ENCODE measurements around the gene TRAPPC6A.

The TRAPPC6A gene

DNA sequence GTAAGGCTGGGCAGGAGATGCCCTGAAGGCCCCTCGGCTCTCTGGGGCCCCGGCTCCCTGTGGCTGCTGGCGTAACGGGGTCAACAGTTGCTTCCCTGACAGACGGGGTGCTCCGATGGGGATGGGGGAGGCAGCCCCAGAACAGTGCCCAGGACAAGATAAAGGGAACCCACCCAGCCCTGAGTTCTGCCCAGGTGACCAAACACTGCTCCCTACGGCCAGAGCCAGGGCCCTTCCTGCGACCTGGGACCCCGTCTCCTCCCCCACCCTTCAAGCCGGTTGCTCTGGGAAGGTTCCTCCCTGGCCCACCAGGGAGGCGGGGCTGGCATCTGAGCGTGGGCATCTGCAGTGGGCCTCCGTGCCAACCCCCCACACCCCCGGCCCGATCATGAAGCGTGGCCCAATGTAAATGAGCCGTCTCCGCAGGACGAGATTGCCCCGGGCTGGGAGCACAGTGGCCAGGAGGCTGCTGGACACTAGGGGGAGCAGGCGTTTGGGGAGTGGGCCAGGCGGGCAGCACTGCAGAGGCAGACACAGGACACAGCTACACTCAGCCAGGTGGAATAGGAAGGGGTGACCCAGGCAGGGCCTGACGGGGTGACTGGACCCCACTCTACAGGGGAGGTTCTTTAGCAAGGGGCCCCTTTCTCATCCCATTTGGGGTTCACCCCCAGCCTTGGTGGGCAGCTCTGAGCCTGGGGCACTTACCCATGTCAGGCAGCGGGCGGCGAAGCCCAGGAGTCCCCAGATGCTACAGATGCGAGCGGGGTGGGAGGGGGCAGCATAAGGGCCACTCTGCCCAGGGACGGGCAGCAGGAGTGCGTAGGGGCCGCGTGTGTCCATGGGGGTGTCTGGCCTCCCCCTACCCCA lies 16.1 kb downstream of the TRAPPC6A start:
- DNase-seq: no peak

DNA sequence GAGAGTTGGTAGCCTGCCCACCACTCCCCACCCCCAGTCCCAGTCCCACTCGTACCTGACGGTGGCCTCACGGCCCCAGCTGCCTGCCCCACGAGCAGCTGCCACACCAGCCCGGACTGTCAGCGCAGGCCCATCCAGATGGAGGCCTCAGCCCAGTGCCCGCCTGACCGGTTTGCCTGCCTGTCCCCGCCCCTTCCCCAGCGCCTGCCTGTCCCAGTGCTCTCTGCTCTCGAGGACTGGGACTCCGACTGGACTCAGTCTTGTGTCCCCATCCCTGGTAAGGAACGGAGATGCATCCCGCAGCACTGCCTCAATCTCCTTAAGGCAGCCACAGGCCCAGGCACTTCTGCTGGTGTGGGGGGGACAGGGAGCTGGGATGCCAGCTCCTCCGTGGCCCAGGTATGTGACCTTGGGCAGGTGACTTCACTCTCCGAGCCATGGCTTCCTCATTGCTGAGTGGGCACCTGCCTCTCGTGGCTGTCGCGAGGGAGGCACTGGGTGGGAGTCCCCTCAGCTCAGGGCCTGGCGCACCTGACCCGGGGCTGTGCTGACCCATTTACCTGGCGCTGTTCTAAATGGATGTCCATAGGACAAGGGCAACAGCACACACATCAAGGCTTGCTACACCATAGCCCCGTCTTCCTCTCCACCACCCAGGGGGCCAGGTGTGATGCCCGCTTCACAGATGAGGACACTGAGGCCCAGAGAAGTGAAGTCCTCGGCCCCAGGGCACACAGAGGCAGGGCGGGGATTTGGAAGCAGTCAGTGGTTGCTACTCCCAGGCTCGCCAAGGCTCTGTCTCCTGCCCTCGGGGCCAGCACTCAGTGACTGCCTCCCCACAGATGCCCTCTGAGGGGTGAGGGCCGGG lies 16.9 kb downstream of the TRAPPC6A start, which contains the start of gene NKPD1:
Gene NKPD1 (minus strand): TSS at position 113 of the 868 bp plus-strand sequence. CDS start 832 bp downstream, outside the sequence.
- DNase-seq: no peak

DNA sequence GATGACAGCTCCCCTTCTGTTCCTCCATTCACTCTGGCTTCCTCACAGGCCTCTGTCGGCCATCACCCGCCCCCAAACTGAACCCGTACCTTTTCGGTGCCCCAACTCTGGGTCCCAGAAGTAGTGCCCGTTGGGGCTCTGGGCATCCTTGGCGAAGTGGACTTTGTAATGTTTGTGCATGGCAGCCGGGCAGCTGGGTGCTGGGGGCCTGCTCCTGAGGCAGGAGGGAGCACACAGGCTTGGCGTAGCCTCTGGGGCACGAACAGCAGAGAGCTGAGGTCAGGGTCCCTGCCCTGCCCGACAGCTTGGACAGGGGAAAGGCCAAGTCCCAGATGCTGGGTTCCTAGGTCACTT lies 18.1 kb downstream of the TRAPPC6A start:
- DNase-seq: no peak

DNA sequence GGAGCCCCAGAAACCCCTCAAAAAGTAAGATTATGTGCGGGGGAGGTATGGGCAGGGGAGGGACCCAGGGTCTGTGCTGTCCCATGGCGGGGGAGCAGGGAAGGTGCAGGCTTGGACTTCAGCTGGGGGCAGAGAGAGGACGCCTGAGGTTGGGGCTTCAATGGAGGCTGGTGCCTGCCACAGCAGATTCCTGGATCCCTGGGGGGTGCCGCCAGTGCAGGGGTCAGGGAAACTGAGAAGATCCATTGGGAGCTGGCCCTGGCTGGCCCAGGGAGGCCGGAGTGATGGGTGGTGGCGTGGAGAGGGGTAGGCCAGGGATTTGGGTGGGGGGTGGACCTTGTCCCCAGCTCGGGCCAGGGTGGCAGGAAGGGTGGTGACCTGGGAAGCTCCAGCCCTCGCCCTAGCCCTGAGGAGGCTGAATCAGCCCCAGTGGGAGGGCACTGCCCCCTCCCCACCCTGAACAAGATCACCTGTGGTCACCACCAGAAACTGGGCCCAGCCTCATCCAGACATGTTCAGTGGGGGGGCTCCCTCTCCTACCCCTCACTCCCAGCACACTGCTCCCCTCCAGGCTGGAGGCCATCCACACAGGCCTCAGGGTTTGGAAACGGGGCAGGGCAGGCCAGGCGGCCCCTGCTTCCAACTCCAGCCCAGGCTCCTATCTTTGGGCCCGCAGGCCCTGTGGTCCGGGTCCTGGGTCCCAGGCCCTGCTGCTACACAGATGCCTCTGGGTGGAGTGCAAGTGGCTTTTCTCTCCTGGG lies 18.6 kb downstream of the TRAPPC6A start:
- no peak for DNase-seq

DNA sequence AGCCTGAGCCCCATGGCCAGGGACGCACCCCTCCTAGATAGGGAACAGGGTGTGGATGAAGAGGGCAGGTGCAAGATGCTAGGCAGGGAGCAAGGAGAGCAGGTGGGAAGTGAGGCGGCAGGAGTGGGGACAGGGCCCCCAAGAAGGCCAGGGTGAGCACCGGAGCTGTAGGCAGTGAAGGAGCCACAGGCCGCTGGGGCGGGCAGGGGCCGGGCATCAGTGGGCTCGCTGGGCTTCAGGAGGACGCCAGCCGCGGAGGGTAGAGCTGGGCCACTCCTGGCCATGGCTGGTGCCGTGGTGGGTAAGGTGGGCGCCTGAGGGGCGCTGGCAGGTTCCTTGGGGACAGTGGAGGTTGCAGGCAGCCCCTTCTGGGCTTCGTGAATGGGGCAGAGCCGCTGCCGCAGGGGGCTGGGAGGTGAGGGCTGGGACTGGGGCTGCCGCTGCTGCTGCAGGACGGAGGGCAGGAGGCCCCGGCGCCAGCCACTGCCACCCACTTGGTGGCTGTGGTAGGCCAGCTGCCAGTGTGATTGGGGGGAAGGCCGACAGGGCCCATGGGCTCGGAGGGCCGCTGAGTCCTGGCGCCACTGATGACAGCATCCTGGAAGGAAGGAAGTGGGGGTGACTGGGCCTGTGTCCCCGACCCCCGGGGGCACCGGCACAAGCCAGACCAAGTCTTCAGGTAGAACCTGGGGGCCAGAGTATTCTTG lies 19.4 kb downstream of the TRAPPC6A start:
- DNase-seq: no peak

DNA sequence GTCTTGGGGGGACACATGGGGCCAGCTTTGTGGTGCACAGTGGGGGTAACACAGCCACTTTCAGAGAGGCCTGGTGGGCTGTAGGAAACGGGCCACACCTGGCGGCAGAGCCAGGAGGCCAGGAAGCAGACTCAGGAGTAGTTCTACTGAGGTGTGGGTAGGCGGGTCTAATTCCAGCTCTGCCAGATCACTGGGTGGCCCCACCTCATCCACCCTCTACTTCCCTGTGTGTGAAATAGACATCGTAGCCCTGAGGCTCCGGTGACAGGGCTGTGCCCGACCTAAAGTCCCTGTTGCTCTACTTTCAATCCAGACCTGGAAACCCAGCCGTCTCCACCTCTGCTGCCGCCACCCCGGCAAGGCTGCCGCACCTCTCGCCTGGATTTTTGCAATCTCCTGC lies 21.3 kb downstream of the TRAPPC6A start:
- no peak for DNase-seq

DNA sequence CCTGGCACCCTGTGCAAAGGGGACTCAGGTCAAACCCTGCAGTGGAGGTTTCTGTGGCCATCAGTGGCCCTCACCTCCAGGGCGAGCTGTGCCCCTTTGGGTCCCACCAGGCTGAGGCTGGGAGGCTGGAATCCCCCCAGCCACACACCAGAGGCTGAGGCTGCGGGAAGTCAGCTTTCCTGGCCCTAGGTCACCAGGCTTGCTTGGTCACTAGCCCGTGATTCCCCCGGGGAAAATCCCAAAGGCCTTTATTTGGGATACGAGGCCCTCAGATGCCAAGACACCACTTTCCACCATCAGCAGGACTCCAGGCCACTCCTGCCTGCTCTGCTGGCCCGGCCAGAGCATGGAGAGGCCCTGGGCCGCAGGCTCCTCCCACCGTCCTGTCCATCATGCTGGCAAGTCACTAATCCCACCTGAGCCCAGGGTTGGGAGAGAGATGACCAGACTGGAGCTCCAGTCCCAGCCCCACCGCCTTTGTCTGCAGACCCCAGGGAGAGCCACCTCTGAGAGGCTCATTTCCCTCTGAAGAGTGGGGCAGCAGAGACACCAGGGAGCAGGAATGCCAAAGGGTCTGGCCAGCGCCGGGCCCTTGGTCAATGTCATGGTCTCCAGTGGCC lies 21.9 kb downstream of the TRAPPC6A start:
- DNase-seq: no peak

DNA sequence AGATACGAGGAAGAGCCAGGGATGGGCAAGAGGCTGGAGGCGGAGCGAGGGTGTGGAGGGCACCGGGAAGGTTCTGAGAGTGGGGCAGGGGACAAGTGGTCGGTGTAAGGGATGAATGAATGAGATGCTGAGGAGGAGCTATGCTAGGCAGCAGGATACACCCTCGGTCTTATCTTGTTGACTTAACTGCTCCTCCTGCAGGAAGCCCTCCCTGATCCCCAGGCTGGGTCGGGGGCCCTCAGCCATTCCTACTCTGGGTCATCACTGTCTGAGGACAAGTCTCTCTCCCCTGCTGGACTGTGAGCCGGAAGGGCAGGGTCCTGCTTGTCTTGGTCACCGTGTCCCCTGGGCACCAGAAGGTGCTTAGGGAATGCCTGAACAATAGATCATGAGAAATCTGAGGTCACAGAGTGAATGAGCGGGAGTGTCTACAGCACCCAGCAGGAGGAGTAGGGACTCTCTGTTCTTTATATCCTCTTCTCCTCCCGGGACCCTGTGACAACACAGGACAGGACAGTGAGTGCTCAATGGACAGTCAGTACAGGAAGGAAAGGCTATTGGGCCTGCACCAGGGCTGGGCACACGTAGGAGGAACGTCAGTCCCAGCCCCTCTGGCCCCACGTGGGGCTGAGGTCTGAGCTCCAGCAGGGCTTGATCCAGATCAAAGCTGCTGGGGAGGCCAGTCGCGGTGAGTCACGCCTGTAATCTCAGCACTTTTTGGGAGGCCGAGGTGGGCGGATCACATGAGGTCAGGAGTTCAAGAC lies 23.8 kb downstream of the TRAPPC6A start:
- DNase-seq: peak; percentile 53

DNA sequence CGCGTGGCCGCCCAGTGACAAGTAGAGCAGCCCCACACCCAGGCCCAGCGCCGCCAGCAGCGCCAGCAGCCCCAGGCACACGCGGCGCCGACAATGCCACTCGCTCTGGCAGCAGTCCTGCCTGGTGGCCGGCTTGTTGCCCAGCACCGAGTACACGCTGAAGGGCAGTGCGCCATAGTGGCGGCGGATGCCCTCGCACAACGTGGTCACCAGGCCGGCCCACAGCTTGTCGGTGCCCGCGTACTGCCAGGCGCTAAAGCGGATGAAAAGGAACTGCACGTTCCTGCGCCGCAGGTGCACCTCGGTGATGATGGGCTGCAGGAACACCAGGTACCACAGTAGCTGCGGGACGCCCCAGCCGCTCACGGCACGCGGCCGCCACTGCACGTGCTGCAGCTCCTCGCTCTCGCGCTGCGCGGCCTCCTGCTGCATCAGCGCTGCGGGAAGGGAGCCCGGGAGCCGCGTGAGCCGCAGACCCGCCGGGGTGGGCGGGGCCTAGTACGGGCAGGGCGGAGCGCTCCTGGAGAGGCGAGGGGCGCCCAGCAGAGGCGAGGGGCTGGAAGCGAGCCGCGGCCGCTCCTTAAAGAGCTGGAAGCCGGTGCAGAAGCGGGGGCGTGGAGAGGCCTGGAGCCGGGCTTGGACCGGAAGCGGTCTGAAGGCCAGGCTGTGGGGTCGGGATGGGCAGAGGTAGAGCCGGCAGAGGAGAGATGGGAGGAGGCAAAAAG lies 24.5 kb downstream of the TRAPPC6A start:
- DNase-seq: no peak

DNA sequence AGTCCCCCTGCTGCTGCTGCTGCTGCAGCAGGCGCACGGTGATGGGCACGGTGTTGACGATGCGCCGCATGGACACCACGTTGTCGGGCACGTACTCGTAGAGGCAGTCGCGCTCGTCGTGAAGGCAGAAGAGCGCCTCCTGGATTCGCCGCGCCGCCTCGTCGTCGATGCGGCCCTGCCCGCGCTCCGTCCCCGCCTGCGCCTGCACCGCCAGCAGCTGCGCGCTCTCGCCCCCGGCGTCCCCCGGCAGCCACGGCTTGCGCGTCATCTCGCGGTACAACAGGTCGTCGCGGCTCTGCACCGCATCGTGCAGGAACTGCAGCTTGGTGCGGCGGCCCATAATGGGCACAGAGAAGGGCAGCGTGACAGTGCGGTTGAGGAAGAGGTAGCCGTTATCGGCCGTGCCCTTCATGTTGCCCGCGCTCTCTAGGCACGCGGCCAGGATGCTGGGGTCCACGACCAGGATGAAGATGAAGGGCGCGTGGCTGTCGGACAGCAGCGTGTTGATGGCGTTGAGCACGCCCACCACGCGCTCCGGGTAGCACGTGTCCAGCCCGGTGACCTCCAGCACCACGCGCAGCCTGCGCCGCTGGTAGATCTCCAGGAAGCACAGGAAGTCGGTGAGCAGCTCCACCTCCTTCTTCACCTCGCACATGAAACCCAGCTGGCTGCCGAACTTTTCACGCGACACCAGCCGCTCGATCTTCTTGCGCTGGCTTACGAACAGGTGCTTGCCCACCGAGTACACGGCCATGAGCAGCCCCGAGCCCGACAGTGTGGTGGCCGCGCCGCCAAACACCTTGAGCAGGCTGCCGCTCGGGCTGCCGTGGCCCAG lies 25.3 kb downstream of the TRAPPC6A start:
- DNase-seq: no peak

DNA sequence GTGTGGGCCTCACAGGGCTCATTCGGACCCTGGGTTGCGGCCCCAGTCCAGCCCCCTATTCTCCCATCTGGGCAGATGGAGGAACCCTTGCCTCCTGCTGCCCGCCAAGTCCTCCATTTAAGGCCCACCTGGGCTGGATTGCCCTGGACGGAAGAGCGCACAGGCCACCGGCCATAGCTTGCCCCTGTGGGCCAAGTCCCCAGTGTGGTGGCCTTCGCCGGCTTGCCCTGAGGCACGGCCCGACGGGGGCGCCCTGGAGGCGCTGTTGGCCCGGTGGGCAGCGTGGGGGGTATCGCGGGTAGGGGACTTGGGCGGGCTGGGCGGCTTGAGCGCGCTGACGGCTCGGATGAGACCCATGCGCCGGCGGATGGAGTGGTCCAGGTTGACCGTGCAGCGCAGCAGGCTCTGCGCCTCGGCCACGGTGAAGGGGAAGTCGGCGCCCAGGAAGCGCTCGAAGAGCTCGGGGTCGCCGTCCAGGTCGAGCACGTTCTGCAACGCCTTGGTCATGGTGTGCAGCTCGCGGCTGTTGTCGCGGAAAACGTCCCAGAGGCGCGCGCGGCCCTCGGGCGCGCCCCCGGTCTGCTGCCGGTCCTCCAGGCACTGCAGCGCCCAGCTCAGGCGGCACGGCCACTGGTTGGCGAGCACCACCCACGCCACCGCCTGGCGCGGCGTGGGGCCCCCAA lies 26.1 kb downstream of the TRAPPC6A start:
- DNase-seq: no peak

DNA sequence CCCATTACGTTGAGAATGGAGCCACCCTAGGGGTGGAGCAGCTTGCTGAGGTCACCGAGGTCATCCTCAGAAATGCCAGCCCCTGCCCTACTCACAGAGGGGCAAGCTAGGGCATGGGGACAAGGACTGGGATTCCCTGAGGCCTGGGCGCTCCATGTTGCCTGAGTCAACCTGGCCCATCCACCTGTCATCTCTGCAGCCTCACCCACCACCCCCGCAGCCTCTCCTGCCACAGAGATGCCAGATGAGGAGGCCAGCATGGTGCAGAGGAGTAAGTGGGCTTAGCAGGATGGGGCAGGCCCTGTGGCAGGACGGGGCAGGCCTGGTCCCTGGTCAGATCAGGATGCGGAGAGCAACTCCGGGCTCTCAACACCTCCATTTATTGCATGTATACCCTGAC lies 26.7 kb downstream of the TRAPPC6A start:
- DNase-seq: peak; percentile 14

DNA sequence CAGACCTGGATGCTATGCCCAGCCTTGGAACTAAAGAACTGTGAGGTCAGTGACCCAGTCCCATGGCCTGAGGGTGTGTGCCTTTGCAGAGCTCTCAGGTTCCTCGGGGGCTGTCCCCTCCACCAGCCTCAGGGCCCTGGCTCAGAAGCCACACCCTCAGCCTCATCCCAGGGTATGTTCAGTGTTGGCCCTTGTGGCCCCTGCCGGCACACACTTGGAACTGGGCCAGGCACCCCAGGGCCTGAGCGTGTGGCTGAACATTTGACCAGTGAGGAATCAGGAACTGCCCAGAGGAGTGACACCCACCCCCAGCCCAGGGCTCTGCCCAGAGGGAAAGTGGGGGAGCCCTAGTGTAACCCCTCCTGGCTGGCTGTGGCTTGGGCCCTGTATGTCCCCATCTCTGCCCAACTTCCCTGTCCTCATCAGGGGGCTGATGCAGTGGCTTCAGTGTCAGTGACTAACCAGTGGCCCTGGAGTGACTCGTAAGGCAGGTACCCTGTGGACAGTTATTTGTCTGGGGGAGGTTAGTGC lies 27.2 kb downstream of the TRAPPC6A start:
- DNase-seq: peak; percentile 28

DNA sequence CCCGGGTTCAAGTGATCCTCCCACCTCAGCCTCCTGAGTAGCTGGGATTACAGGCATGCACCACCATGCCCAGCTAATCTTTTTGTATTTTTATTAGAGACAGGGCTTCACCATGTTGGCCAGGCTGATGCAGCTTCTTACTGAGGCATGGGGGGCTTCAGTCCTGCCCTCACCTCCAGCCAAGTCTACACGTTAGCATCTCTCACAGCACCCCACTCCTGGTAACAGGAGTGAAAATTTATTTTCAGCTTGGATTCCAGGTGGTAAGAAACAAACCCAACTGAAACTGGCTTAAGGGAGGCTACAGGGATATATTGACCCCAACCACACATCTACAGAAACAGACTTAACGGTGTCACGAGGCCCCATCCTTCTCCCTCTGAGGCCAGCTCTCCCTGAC lies 27.9 kb downstream of the TRAPPC6A start:
- no peak for DNase-seq

DNA sequence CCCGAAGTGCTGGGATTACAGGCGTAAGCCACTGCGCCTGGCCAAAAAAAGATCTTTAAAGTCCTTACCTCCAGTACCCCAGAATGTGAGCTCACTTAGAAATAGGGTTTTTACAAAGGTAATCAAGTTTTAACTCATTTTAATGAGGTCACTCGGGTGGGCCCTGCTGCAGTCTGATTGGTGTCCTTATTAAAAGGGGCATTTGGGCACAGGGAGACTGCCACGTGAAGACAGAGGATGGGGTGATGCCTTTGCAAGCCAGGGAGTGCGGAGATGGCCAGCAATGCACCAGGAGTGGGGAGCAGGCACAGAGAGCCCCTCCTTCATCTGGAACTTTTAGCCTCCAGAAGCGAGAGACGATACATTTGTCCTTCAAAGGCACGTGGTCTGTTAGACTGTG lies 28.9 kb downstream of the TRAPPC6A start:
- no peak for DNase-seq

DNA sequence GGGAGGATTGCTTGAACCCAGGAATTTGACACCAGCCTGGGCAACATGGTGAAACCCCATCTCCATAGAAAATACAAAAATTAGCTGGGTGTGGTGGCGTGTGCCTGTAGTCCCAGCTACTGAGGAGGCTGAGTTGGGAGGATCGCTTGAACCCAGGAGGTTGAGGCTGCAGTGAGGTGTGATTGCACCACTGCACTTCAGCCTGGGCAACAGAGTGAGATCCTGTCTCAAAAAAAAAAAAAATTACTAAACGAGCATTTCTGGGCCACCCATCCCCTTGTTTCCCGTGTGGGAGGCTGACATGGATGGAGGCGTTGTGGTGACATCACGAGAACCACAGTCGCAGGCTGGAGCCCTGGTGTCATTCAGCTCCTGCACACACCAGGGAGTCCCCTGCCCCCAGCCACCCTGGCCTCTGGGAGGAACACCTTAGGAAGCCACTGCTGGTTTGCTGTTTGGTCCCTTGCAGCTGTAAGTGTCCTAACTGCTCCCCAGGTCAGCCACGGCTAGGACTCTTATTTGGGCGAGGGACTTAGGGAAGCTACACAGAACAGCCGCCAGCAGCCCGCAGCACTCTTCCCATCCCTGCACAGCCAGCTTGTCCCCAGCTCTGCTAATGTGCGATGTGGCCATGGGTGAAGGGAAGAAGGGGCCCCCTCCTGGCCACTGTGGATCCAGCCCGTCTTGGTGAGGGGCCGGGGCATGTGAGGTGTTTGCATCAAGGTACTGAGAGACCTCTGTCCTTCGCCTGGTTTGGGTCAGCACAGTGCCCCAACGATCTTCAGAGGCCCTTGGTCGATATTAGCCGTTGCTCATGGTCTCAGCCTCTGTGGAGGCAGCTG lies 30.0 kb downstream of the TRAPPC6A start:
- DNase-seq: no peak

DNA sequence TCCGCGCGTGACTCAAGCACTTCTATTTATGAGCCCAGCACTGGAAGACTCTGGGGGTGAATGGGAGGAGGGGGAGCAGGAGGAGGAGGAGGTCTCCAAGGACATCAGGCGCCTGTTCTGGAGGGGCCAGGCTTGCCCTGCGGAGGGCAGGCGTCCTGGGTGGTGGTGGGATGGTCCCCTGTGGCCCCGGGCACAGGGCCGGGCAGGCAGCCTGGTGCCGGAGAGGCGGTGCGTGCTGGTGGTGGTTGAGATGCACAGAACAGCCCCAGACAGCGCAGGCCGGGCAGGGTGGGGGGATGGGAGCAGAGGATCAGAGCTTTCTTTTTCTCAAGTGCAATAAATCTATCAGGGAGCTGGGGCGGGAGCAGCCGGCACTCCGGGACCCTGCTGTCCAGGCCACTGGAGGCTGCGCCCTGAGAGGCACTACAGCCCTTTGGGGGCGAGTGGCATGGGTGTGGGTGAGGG lies 31.3 kb downstream of the TRAPPC6A start:
- no peak for DNase-seq

DNA sequence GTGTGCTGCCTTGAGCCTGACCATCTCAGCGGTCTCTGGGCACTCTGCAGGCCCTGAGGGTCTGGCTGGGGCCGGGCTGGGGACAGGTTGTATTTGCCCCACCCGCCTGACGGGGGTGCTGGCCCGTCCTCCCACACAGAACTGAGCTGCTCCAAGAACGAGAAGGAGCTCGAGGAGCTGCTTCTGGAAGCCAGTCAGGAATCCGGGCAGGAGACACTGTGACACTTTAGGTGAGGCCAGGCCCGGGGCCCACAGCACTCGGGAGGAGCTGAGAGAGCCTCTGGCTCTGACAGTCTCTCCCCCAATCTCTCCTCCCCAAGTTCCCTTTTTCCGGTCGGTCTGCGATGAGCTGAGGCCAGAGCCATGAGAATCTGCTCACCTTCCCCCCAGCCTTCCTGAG lies 31.8 kb downstream of the TRAPPC6A start:
- DNase-seq: no peak

Data from 8988T (cell line).